Liver (tissue), 9 donors: ENCODE measurements around the gene HMG20A. TPM values are rescaled to one million over a fixed set of nuclear protein-coding genes. Genes with fewer than 3 reads are reported as not detected.

Source experiments
- DNase-seq: peaks from one replicate; pipeline ENCODE4 v3.0.0-alpha.2; 2017; ENCODE audit warnings: low spot score
- H3K27ac ChIP-seq, 2 donors: one replicate each; pipeline ENCODE4 v1.7.0; 2013; ENCODE audit warnings: inconsistent platforms in 2 of 2, low read length in 2 of 2, control low read depth in 1 of 2, low read depth in 1 of 2, mild to moderate bottlenecking in 1 of 2
- H3K27me3 ChIP-seq, 4 donors: one replicate each; pipeline versions ENCODE4 v1.6.1 to v1.7.0; 2013; ENCODE audit warnings: low read length in 3 of 4, inconsistent platforms in 1 of 4, mild to moderate bottlenecking in 1 of 4, moderate library complexity in 1 of 4; ENCODE audit not compliant: control insufficient read depth in 4 of 4, insufficient read depth in 4 of 4
- H3K36me3 ChIP-seq, 4 donors: one replicate each; pipeline versions ENCODE4 v1.6.1 to v1.7.0; 2013; ENCODE audit warnings: low read length in 3 of 4, mild to moderate bottlenecking in 3 of 4, low read depth in 1 of 4, moderate library complexity in 1 of 4; ENCODE audit not compliant: control insufficient read depth in 4 of 4, insufficient read depth in 3 of 4
- H3K4me1 ChIP-seq, 4 donors: one replicate each; pipeline versions ENCODE4 v1.6.1 to v1.7.0; 2013; ENCODE audit warnings: low read length in 3 of 4, mild to moderate bottlenecking in 3 of 4, moderate library complexity in 1 of 4; ENCODE audit not compliant: control insufficient read depth in 4 of 4, insufficient read depth in 4 of 4
- H3K4me3 ChIP-seq, 3 donors: one replicate each; pipeline versions ENCODE4 v1.6.1 to v1.7.0; 2013; ENCODE audit warnings: low read length in 3 of 3, control low read depth in 1 of 3, low read depth in 1 of 3, mild to moderate bottlenecking in 1 of 3
- H3K9ac ChIP-seq, 2 donors: one replicate each; pipeline ENCODE4 v1.7.0; 2013; ENCODE audit warnings: low read length in 2 of 2, mild to moderate bottlenecking in 2 of 2, moderate library complexity in 2 of 2, control low read depth in 1 of 2, low read depth in 1 of 2
- H3K9me3 ChIP-seq, 4 donors: one replicate each; pipeline versions ENCODE4 v1.6.1 to v1.7.0; 2013; ENCODE audit warnings: low read length in 3 of 4; ENCODE audit not compliant: control insufficient read depth in 4 of 4
- EGR1 ChIP-seq, 2 donors: IDR thresholded peaks; 2 replicates each; pipeline ENCODE4 v1.6.1; 2016 to 2018; ENCODE audit warnings: antibody characterized with exemption in 2 of 2, low read depth in 2 of 2
- FOXA1 ChIP-seq: IDR thresholded peaks from 2 replicates; pipeline ENCODE4 v1.6.1; 2016; ENCODE audit warnings: antibody characterized with exemption
- FOXA2 ChIP-seq: IDR thresholded peaks from 2 replicates; pipeline ENCODE4 v1.6.1; 2016; ENCODE audit warnings: antibody characterized with exemption
- GABPA ChIP-seq, 2 donors: IDR thresholded peaks in 1 of 2; conservative IDR thresholded peaks in 1 of 2; 2 replicates each; pipeline ENCODE4 v1.6.1; 2016; ENCODE audit warnings: antibody characterized with exemption in 2 of 2, mild to moderate bottlenecking in 1 of 2, moderate library complexity in 1 of 2
- HNF4A ChIP-seq, 2 donors: conservative IDR thresholded peaks; 2 replicates each; pipeline ENCODE4 v1.6.1; 2016; ENCODE audit warnings: antibody characterized with exemption in 2 of 2, mild to moderate bottlenecking in 2 of 2
- JUND ChIP-seq, 2 donors: IDR thresholded peaks; 2 replicates each; pipeline ENCODE4 v1.6.1; 2016; ENCODE audit warnings: antibody characterized with exemption in 2 of 2
- NR2F2 ChIP-seq: IDR thresholded peaks from 2 replicates; pipeline ENCODE4 v1.6.1; 2016; ENCODE audit warnings: antibody characterized with exemption
- RXRA ChIP-seq, 2 donors: IDR thresholded peaks; 2 replicates each; pipeline ENCODE4 v1.6.1; 2017 to 2018; ENCODE audit warnings: antibody characterized with exemption in 2 of 2, mild to moderate bottlenecking in 1 of 2
- TAF1 ChIP-seq: conservative IDR thresholded peaks from 2 replicates; pipeline ENCODE4 v1.6.1; 2016; ENCODE audit warnings: antibody characterized with exemption, mild to moderate bottlenecking
- YY1 ChIP-seq: IDR thresholded peaks from 2 replicates; pipeline ENCODE4 v1.6.1; 2016; ENCODE audit warnings: antibody characterized with exemption, mild to moderate bottlenecking
- WGBS: extraction: QIAGEN DNeasy Blood & Tissue Kit; methylation state at CpG from one replicate; pipeline ENCODE4 v1.1.7; 2013; 5-methylcytosine and 5-hydroxymethylcytosine counted together
- polyA plus RNA-seq, 2 donors: library from polyadenylated mRNA; stranded (reverse) in 1 of 2; unstranded in 1 of 2; fragments of 200-250 nt in 1 of 2; fragments of >200 nt in 1 of 2; fragmentation: Nextera tagmentation in 1 of 2; extraction: Ambion mirVana in 1 of 2; gene quantifications; one replicate each; pipeline versions ENCODE4 v1.2.1 to v1.2.3, GENCODE V29; 2013 to 2015
- total RNA-seq, 2 donors: library from RNA; depleted of rRNA; stranded (reverse); fragments of >200 nt; gene quantifications; one replicate each; pipeline ENCODE4 v1.2.3, GENCODE V29; 2014
- TF ChIP-seq, protein P1 (sequence below): fragments of 150-350 bp; IDR thresholded peaks from 2 replicates; pipeline ENCODE4 v1.5.1; 2017; ENCODE audit warnings: improper control_type of control experiment, low read depth, low read length; ENCODE audit not compliant: missing input control
- TF ChIP-seq, protein P2 (sequence below): IDR thresholded peaks from 2 replicates; pipeline ENCODE4 v1.6.1; 2016; ENCODE audit warnings: antibody characterized with exemption, mild to moderate bottlenecking
- TF ChIP-seq, protein P3 (sequence below): IDR thresholded peaks from 2 replicates; pipeline ENCODE4 v1.6.1; 2016; ENCODE audit warnings: antibody characterized with exemption
- TF ChIP-seq, protein P4 (sequence below): IDR thresholded peaks from 2 replicates; pipeline ENCODE4 v1.6.1; 2016; ENCODE audit warnings: antibody characterized with exemption
- donor health status: healthy.
- donor health status: healthy.
- donor health status: healthy.
- donor health status: healthy.
- donor health status: healthy.

Gene HMG20A
- total and polyA plus RNA-seq, 4 donors: 7.7 to 19.4 (median 13.3) TPM

DNA sequence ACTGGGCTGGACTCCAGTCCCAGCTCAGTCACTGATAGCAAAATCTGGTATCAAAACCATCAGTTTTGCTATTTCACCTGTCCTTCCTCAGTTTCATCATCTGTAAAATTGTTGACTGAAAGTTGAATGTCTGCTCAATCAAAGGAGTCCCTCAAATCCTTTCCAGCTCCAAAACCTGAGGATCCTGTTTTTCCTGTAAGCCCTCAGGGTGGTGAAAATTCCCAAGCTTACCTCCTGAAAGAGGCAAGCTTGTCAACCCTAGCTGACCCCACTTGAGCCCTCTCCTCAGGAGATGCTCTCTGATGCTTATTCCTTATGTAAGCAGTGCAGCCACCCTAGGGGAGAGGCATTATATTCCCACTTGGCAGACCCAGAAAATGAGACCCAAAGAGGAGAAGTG lies 82.6 kb downstream of the HMG20A start:
- Histone ChIP-seq H3K27me3 (no peaks in the 10 kb centered on the region), H3K36me3 (no peaks in the 10 kb centered on the region), H3K4me1 (peaks cover 0 to 20% (median 6%) of the 10 kb centered on the region in 4 donors), H3K9me3 (no peaks in the 10 kb centered on the region), H3K9ac (no peak overlapping the region), H3K27ac (no peak overlapping the region), H3K4me3 (no peak overlapping the region)
- TF ChIP-seq HNF4A (conservative IDR thresholded peaks at IDR 0.05): no peak
- DNase-seq: no peak

DNA sequence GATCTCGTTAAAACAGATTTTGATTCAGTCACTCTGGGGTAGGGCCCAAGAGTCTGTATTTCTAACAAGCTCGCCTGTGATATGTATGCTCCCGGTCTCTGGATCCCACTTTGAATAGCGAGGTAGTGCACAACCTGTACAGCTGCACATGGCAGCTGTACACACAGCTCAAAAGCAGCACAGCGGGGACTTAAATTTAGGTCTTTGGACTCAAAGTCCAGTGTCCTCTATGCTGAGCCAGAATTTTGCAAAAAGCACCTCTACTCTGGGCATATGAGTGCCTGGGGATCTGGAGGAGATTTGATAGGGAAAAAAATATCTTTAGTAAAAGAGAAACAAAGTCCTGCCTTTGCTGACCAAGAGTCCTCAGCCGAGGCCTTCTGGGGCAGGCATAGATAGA lies 83.1 kb downstream of the HMG20A start:
- WGBS: 79% methylated on average over 6 of the region's 6 CpGs
- Histone ChIP-seq H3K4me1 (peaks cover 0 to 20% (median 10%) of the 10 kb centered on the region in 4 donors), H3K9ac (no peak overlapping the region), H3K4me3 (no peak overlapping the region), H3K36me3 (no peaks in the 10 kb centered on the region), H3K27me3 (no peaks in the 10 kb centered on the region), H3K9me3 (no peaks in the 10 kb centered on the region), H3K27ac (no peak overlapping the region)
- no peak for DNase-seq
- TF ChIP-seq, protein P1, sequence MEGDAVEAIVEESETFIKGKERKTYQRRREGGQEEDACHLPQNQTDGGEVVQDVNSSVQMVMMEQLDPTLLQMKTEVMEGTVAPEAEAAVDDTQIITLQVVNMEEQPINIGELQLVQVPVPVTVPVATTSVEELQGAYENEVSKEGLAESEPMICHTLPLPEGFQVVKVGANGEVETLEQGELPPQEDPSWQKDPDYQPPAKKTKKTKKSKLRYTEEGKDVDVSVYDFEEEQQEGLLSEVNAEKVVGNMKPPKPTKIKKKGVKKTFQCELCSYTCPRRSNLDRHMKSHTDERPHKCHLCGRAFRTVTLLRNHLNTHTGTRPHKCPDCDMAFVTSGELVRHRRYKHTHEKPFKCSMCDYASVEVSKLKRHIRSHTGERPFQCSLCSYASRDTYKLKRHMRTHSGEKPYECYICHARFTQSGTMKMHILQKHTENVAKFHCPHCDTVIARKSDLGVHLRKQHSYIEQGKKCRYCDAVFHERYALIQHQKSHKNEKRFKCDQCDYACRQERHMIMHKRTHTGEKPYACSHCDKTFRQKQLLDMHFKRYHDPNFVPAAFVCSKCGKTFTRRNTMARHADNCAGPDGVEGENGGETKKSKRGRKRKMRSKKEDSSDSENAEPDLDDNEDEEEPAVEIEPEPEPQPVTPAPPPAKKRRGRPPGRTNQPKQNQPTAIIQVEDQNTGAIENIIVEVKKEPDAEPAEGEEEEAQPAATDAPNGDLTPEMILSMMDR: no peak
- peak; percentile 52 to 62 for TF ChIP-seq HNF4A (conservative IDR thresholded peaks at IDR 0.05)

DNA sequence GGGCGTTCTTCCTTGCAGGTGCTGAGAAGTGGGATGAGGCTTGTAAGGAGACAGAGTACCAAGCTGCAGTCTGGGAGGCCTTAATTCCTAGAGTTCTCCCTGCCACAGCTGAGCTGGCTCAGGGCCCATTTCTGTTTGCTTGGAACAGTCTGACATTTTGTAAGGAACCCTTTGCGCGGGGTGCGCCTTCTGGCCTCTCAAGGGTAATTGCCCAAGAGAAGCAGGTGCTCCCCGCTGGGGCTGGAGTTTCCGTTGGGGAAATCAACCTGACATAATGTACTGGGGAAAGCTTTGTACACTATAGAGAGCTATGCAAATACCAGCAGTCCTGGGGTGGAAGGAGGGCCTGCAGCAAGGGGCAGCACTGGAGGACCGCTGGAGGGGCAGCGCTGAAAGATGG lies 83.6 kb downstream of the HMG20A start:
- Histone ChIP-seq H3K9me3 (no peaks in the 10 kb centered on the region), H3K27ac (no peak overlapping the region), H3K9ac (no peak overlapping the region), H3K36me3 (no peaks in the 10 kb centered on the region), H3K27me3 (no peaks in the 10 kb centered on the region), H3K4me3 (no peak overlapping the region), H3K4me1 (peaks cover 0 to 20% (median 11%) of the 10 kb centered on the region in 4 donors)
- WGBS: 92% methylated on average over 8 of the region's 8 CpGs
- no peak for DNase-seq
- no peak for TF ChIP-seq NR2F2
- TF ChIP-seq, protein P2, sequence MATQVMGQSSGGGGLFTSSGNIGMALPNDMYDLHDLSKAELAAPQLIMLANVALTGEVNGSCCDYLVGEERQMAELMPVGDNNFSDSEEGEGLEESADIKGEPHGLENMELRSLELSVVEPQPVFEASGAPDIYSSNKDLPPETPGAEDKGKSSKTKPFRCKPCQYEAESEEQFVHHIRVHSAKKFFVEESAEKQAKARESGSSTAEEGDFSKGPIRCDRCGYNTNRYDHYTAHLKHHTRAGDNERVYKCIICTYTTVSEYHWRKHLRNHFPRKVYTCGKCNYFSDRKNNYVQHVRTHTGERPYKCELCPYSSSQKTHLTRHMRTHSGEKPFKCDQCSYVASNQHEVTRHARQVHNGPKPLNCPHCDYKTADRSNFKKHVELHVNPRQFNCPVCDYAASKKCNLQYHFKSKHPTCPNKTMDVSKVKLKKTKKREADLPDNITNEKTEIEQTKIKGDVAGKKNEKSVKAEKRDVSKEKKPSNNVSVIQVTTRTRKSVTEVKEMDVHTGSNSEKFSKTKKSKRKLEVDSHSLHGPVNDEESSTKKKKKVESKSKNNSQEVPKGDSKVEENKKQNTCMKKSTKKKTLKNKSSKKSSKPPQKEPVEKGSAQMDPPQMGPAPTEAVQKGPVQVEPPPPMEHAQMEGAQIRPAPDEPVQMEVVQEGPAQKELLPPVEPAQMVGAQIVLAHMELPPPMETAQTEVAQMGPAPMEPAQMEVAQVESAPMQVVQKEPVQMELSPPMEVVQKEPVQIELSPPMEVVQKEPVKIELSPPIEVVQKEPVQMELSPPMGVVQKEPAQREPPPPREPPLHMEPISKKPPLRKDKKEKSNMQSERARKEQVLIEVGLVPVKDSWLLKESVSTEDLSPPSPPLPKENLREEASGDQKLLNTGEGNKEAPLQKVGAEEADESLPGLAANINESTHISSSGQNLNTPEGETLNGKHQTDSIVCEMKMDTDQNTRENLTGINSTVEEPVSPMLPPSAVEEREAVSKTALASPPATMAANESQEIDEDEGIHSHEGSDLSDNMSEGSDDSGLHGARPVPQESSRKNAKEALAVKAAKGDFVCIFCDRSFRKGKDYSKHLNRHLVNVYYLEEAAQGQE: no peak

DNA sequence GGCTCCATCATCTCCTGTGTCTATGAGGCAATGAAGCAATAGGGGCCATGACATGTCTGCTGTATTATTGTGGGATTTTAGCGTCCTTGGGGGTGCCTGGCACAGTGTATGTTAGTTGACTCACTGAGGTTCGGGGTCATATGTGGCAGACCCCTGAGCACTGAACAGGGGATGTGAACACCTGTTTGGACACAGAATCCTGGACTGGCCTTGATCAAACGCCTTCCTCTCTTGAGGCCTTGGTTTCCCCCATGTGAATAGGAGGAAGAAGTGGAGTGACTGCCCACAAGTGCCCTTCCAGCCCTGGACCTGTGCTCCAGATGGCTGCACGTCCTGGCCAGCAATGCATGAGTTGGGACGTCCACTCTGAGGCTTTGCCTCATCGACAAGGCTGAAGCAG lies 84.2 kb downstream of the HMG20A start:
- H3K4me1 ChIP-seq: peaks cover 0 to 20% (median 11%) of the 10 kb centered on the region in 4 donors
- H3K9ac ChIP-seq: no peak overlapping the region
- no peak overlapping the region for H3K27ac ChIP-seq
- no peaks in the 10 kb centered on the region for H3K27me3 ChIP-seq
- WGBS: 97% methylated on average over 6 of the region's 6 CpGs
- H3K9me3 ChIP-seq: no peaks in the 10 kb centered on the region
- H3K36me3 ChIP-seq: no peaks in the 10 kb centered on the region
- no peak for DNase-seq
- no peak overlapping the region for H3K4me3 ChIP-seq
- TF ChIP-seq EGR1 (IDR thresholded peaks at IDR 0.05; ENCODE audit: low read depth in 2 of 2): no peak
- no peak for TF ChIP-seq FOXA1
- TF ChIP-seq GABPA (IDR thresholded peaks at IDR 0.05 in 1 of 2, conservative IDR thresholded peaks at IDR 0.05 in 1 of 2): no peak
- TF ChIP-seq TAF1: no peak
- TF ChIP-seq YY1: no peak
- no peak for TF ChIP-seq HNF4A (conservative IDR thresholded peaks at IDR 0.05)
- TF ChIP-seq, protein P1: no peak
- TF ChIP-seq, protein P3, sequence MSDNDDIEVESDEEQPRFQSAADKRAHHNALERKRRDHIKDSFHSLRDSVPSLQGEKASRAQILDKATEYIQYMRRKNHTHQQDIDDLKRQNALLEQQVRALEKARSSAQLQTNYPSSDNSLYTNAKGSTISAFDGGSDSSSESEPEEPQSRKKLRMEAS: no peak
- no peak for TF ChIP-seq FOXA2
- TF ChIP-seq NR2F2: no peak
- TF ChIP-seq, protein P4, sequence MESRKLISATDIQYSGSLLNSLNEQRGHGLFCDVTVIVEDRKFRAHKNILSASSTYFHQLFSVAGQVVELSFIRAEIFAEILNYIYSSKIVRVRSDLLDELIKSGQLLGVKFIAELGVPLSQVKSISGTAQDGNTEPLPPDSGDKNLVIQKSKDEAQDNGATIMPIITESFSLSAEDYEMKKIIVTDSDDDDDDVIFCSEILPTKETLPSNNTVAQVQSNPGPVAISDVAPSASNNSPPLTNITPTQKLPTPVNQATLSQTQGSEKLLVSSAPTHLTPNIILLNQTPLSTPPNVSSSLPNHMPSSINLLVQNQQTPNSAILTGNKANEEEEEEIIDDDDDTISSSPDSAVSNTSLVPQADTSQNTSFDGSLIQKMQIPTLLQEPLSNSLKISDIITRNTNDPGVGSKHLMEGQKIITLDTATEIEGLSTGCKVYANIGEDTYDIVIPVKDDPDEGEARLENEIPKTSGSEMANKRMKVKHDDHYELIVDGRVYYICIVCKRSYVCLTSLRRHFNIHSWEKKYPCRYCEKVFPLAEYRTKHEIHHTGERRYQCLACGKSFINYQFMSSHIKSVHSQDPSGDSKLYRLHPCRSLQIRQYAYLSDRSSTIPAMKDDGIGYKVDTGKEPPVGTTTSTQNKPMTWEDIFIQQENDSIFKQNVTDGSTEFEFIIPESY: no peak
- TF ChIP-seq RXRA (IDR thresholded peaks at IDR 0.05): no peak
- no peak for TF ChIP-seq JUND (IDR thresholded peaks at IDR 0.05)
